Measurements from ENCODE around the gene CD69. TPM values are rescaled to one million over a fixed set of nuclear protein-coding genes. Genes with fewer than 3 reads are reported as not detected.

The CD69 gene
- total RNA-seq, 1 donor from 2014 or later: 1.6 TPM

GRCh38 chr12:9760120-9760519, 581 bp downstream of the CD69 start:
- Mint-ChIP-seq H3K36me3 (no peaks in the 10 kb centered on the region), H3K9me3 (peaks cover 3% of the 10 kb centered on the region), H3K27ac (no peak overlapping the region), H3K27me3 (no peaks in the 10 kb centered on the region), H3K4me3 (peak overlapping the region; percentile 26), H3K4me1 (ENCODE audit: unreplicated experiment) (no peaks in the 10 kb centered on the region)
- DNase-seq (ENCODE audit: extremely low spot score, unreplicated experiment): no peak
- TF ChIP-seq, protein P1, sequence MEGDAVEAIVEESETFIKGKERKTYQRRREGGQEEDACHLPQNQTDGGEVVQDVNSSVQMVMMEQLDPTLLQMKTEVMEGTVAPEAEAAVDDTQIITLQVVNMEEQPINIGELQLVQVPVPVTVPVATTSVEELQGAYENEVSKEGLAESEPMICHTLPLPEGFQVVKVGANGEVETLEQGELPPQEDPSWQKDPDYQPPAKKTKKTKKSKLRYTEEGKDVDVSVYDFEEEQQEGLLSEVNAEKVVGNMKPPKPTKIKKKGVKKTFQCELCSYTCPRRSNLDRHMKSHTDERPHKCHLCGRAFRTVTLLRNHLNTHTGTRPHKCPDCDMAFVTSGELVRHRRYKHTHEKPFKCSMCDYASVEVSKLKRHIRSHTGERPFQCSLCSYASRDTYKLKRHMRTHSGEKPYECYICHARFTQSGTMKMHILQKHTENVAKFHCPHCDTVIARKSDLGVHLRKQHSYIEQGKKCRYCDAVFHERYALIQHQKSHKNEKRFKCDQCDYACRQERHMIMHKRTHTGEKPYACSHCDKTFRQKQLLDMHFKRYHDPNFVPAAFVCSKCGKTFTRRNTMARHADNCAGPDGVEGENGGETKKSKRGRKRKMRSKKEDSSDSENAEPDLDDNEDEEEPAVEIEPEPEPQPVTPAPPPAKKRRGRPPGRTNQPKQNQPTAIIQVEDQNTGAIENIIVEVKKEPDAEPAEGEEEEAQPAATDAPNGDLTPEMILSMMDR (conservative IDR thresholded peaks at IDR 0.05): no peak

- no peak overlapping the region for H3K4me3 Mint-ChIP-seq
- TF ChIP-seq, protein P1 (conservative IDR thresholded peaks at IDR 0.05): no peak
- peaks cover 3% of the 10 kb centered on the region for H3K9me3 Mint-ChIP-seq
- H3K27ac Mint-ChIP-seq: no peak overlapping the region
- DNase-seq (ENCODE audit: extremely low spot score, unreplicated experiment): no peak
- H3K27me3 Mint-ChIP-seq: no peaks in the 10 kb centered on the region
- H3K36me3 Mint-ChIP-seq: no peaks in the 10 kb centered on the region
- H3K4me1 Mint-ChIP-seq (ENCODE audit: unreplicated experiment): no peaks in the 10 kb centered on the region
Observed at GRCh38 chr12:9759694-9760093, 1.0 kb downstream of the CD69 start.

- Mint-ChIP-seq H3K27me3 (no peaks in the 10 kb centered on the region), H3K27ac (no peak overlapping the region), H3K4me1 (ENCODE audit: unreplicated experiment) (no peaks in the 10 kb centered on the region), H3K9me3 (peaks cover 3% of the 10 kb centered on the region), H3K36me3 (no peaks in the 10 kb centered on the region), H3K4me3 (no peak overlapping the region)
- TF ChIP-seq, protein P1 (conservative IDR thresholded peaks at IDR 0.05): no peak
- DNase-seq (ENCODE audit: extremely low spot score, unreplicated experiment): no peak
Observed at GRCh38 chr12:9758119-9758518, 2.6 kb downstream of the CD69 start.

DNA sequence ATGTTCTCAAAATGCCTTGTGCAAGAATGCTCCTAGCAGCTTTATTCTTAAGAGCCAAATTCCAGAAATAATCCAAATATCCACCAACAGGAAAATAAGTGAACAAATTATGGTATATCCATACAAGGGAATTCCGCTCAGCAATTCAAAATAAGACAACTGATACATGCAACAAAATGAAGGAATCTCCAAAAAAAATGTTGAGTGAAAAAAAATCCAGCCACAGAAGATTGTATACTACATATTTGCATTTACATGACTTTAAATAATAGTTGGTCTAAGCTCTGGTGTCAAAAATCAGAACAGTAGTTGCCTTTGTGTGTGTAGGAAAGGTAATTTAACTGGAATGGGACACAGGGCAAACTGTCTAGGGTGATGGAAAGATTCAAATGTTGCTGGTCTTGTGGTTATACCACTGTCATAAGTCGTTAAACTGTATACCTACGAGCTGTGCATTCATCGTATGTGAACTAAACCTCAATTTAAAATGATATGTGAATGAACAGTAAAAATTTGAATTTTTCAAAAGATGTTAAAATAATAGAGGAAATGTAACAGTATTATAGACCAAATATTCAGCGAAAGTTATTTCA, 3.2 kb downstream of the CD69 start:
- H3K27me3 Mint-ChIP-seq: no peaks in the 10 kb centered on the region
- no peaks in the 10 kb centered on the region for H3K4me1 Mint-ChIP-seq (ENCODE audit: unreplicated experiment)
- no peaks in the 10 kb centered on the region for H3K36me3 Mint-ChIP-seq
- H3K27ac Mint-ChIP-seq: no peak overlapping the region
- no peak for DNase-seq (ENCODE audit: extremely low spot score, unreplicated experiment)
- peaks cover 3% of the 10 kb centered on the region for H3K9me3 Mint-ChIP-seq
- H3K4me3 Mint-ChIP-seq: no peak overlapping the region
- TF ChIP-seq, protein P1 (conservative IDR thresholded peaks at IDR 0.05): no peak

DNA sequence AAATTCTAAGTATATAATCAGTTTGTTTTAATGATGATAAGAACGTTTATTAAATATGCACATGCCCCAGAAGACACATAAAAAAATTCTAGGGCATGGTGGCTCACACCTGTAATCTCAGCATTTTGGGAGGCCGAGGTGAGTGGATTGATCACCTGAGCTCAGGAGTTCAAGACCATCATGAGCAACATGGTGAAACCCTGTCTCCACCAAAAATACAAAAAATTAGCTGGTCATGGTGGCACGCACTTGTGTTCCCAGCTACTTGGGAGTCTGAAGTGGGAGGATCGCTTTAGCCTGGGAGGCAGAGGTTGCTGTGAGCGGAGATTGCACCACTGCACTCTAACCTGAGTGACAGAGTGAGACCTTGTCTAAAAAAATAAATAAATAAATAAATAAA, 4.0 kb downstream of the CD69 start:
- no peaks in the 10 kb centered on the region for H3K4me1 Mint-ChIP-seq (ENCODE audit: unreplicated experiment)
- H3K9me3 Mint-ChIP-seq: peaks cover 3% of the 10 kb centered on the region
- H3K27ac Mint-ChIP-seq: no peak overlapping the region
- DNase-seq (ENCODE audit: extremely low spot score, unreplicated experiment): no peak
- H3K4me3 Mint-ChIP-seq: no peak overlapping the region
- TF ChIP-seq, protein P1 (conservative IDR thresholded peaks at IDR 0.05): no peak
- no peaks in the 10 kb centered on the region for H3K27me3 Mint-ChIP-seq
- H3K36me3 Mint-ChIP-seq: no peaks in the 10 kb centered on the region

DNA sequence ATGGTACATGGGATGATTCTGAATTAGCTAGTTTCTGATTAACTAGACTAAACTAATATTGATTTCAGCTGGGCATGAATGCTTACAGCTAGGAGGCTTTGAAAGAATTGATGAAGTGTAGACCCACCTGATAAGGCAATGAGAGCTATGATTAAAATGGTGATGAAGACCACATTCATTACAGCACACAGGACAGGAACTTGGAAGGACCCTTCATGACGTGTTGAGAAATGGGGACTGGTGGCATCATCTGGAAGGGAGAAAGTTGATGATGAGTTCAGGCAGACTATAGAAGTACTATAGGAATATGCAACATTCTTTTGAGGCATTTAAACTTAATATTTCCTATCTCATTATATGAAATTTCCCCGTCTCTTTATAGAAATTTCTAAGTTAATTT, 4.5 kb downstream of the CD69 start:
- Mint-ChIP-seq H3K4me3 (no peak overlapping the region), H3K4me1 (ENCODE audit: unreplicated experiment) (no peaks in the 10 kb centered on the region), H3K27ac (no peak overlapping the region), H3K9me3 (peaks cover 3% of the 10 kb centered on the region), H3K27me3 (no peaks in the 10 kb centered on the region), H3K36me3 (no peaks in the 10 kb centered on the region)
- TF ChIP-seq, protein P1 (conservative IDR thresholded peaks at IDR 0.05): no peak
- DNase-seq (ENCODE audit: extremely low spot score, unreplicated experiment): no peak

Measured in type B pancreatic cell (in vitro differentiated cells).